SK-N-SH (cell line): ENCODE measurements around the gene MBTPS1. TPM values are rescaled to one million over a fixed set of nuclear protein-coding genes. Genes with fewer than 3 reads are reported as not detected.

Source experiments
- CTCF ChIA-PET: fragments of 300-600, 350-600 bp; formaldehyde crosslinking; extraction: SDS; loops from one replicate; lab custom pipeline; 2021; lab: Yijun Ruan, JAX
- POLR2A ChIA-PET: fragments of 350-600 bp; sonication (Branson Sonifier 250); formaldehyde crosslinking; extraction: SDS; loops from one replicate; lab custom pipeline; 2020; ENCODE audit warnings: antibody characterized with exemption, inconsistent platforms; lab: Yijun Ruan, JAX
- DNase-seq: peaks from one replicate; pipeline ENCODE4 v3.0.0; 2012
- H2AFZ ChIP-seq: fragments of 200-600 bp; sonication (generic); 2 replicates; pipeline ENCODE4 v1.8.1; 2016; ENCODE audit warnings: antibody characterized with exemption, mild to moderate bottlenecking, low read depth
- H3F3A ChIP-seq: fragments of 200-600 bp; sonication (generic); replicated peaks from 2 replicates; pipeline ENCODE3; 2016; ENCODE audit warnings: antibody characterized with exemption, mild to moderate bottlenecking; ENCODE audit not compliant: insufficient read depth
- H3K27ac ChIP-seq, 2 experiments: fragments of 200-500 bp in 1 of 2; fragments of 200-600 bp in 1 of 2; sonication (Bioruptor generic) in 1 of 2; sonication (generic), shearing (Covaris generic) in 1 of 2; 2 replicates each; pipeline versions ENCODE4 v1.5.1 to v1.6.1; 2014 to 2016; ENCODE audit warnings: low read depth in 2 of 2, inconsistent platforms in 1 of 2, low read length in 1 of 2, mild to moderate bottlenecking in 1 of 2, mixed read lengths in 1 of 2
- H3K27me3 ChIP-seq: fragments of 200-600 bp; sonication (generic), shearing (Covaris generic); 2 replicates; pipeline ENCODE4 v1.6.1; 2016; ENCODE audit warnings: mixed run types; ENCODE audit not compliant: insufficient read depth
- H3K36me3 ChIP-seq, 2 experiments: fragments of 200-500 bp in 1 of 2; fragments of 200-600 bp in 1 of 2; sonication (Bioruptor generic) in 1 of 2; sonication (generic) in 1 of 2; replicated peaks in 1 of 2; 2 replicates each; pipeline versions ENCODE3 to v1.5.1; 2014 to 2016; ENCODE audit warnings: low read length in 1 of 2, mild to moderate bottlenecking in 1 of 2; ENCODE audit not compliant: insufficient read depth in 2 of 2, control insufficient read depth in 1 of 2
- H3K4me1 ChIP-seq, 2 experiments: fragments of 200-500 bp in 1 of 2; fragments of 200-600 bp in 1 of 2; sonication (Bioruptor generic) in 1 of 2; sonication (generic), shearing (Covaris generic) in 1 of 2; 2 replicates each; pipeline versions ENCODE4 v1.5.1 to v1.6.1; 2014 to 2016; ENCODE audit warnings: low read depth in 1 of 2, low read length in 1 of 2, mixed run types in 1 of 2; ENCODE audit not compliant: insufficient read depth in 2 of 2, control insufficient read depth in 1 of 2
- H3K4me2 ChIP-seq: fragments of 200-600 bp; sonication (generic), shearing (Covaris generic); 2 replicates; pipeline ENCODE4 v1.6.1; 2017; ENCODE audit warnings: mixed run types
- H3K4me3 ChIP-seq, 2 experiments: fragments of 200-500 bp in 1 of 2; fragments of 200-600 bp in 1 of 2; sonication (Bioruptor generic) in 1 of 2; sonication (generic), shearing (Covaris generic) in 1 of 2; 2 replicates each; pipeline versions ENCODE4 v1.5.1 to v1.8.1; 2014 to 2016; ENCODE audit warnings: low read depth in 2 of 2, inconsistent platforms in 1 of 2, low read length in 1 of 2, mild to moderate bottlenecking in 1 of 2, mixed read lengths in 1 of 2, moderate library complexity in 1 of 2
- H3K79me2 ChIP-seq: fragments of 200-600 bp; sonication (generic); 2 replicates; pipeline ENCODE4 v1.8.1; 2017; ENCODE audit warnings: mild to moderate bottlenecking; ENCODE audit not compliant: insufficient read depth
- H3K9ac ChIP-seq: fragments of 200-600 bp; sonication (generic); 2 replicates; pipeline ENCODE4 v1.6.1; 2017; ENCODE audit warnings: mixed run types
- H3K9me2 ChIP-seq: fragments of 200-600 bp; sonication (generic); 2 replicates; pipeline ENCODE4 v1.6.1; 2017; ENCODE audit warnings: mixed run types
- H3K9me3 ChIP-seq: fragments of 200-600 bp; sonication (generic); 2 replicates; pipeline ENCODE4 v1.6.1; 2017; ENCODE audit warnings: mixed run types, mild to moderate bottlenecking, moderate library complexity
- H4K20me1 ChIP-seq: fragments of 200-600 bp; sonication (generic); 2 replicates; pipeline ENCODE4 v1.6.1; 2017; ENCODE audit warnings: mild to moderate bottlenecking, mixed run types; ENCODE audit not compliant: insufficient read depth
- EZH2phosphoT487 ChIP-seq: fragments of 200-600 bp; sonication (generic); IDR thresholded peaks from 2 replicates; pipeline ENCODE4 v1.6.1; 2017; ENCODE audit warnings: low read depth, mixed run types, mild to moderate bottlenecking, antibody characterized with exemption, moderate library complexity, borderline replicate concordance
- FOSL2 ChIP-seq: IDR thresholded peaks from 2 replicates; pipeline ENCODE4 v1.4.0; 2012; ENCODE audit warnings: low read depth, mild to moderate bottlenecking, moderate library complexity, borderline replicate concordance
- GABPA ChIP-seq: IDR thresholded peaks from 2 replicates; pipeline ENCODE4 v1.4.0; 2012; ENCODE audit warnings: low read depth, mild to moderate bottlenecking
- MEF2A ChIP-seq: IDR thresholded peaks from 2 replicates; pipeline ENCODE4 v1.4.0; 2012; ENCODE audit warnings: low read depth, borderline replicate concordance
- MXI1 ChIP-seq: IDR thresholded peaks from 2 replicates; pipeline ENCODE4 v1.6.1; 2012; ENCODE audit warnings: mild to moderate bottlenecking, low read depth, low read length, improper control_type of control experiment
- NRF1 ChIP-seq: IDR thresholded peaks from 2 replicates; pipeline ENCODE4 v1.6.1; 2012; ENCODE audit warnings: low read depth, mild to moderate bottlenecking, low read length
- PBX3 ChIP-seq: IDR thresholded peaks from 2 replicates; pipeline ENCODE4; 2012
- YY1 ChIP-seq: IDR thresholded peaks from 2 replicates; pipeline ENCODE4 v1.4.0; 2012; ENCODE audit warnings: low read depth, mild to moderate bottlenecking
- WGBS: methylation state at CpG from one replicate; pipeline ENCODE4 v1.1.6; 2017; ENCODE audit warnings: low lambda C conversion rate; 5-methylcytosine and 5-hydroxymethylcytosine counted together
- polyA plus RNA-seq, 3 experiments: library from polyadenylated mRNA; depleted of rRNA; stranded (reverse); fragments of >200 nt; gene quantifications; 2 replicates each; pipeline ENCODE4 v1.2.3, GENCODE V29; 2012
- TF ChIP-seq, protein P1 (sequence below): fragments of 200-600 bp; sonication (generic); IDR thresholded peaks from 2 replicates; pipeline ENCODE4 v1.6.1; 2017; ENCODE audit warnings: antibody characterized with exemption, mild to moderate bottlenecking, moderate library complexity
- TF ChIP-seq, protein P2 (sequence below): IDR thresholded peaks from 2 replicates; pipeline ENCODE4 v1.6.1; 2012; ENCODE audit warnings: mild to moderate bottlenecking, low read depth, low read length, moderate library complexity

The MBTPS1 gene
- polyA plus RNA-seq, 1 of the 3 experiments (the other 2 are of a cell fraction), result 84.9 TPM

- TF ChIP-seq, protein P1, sequence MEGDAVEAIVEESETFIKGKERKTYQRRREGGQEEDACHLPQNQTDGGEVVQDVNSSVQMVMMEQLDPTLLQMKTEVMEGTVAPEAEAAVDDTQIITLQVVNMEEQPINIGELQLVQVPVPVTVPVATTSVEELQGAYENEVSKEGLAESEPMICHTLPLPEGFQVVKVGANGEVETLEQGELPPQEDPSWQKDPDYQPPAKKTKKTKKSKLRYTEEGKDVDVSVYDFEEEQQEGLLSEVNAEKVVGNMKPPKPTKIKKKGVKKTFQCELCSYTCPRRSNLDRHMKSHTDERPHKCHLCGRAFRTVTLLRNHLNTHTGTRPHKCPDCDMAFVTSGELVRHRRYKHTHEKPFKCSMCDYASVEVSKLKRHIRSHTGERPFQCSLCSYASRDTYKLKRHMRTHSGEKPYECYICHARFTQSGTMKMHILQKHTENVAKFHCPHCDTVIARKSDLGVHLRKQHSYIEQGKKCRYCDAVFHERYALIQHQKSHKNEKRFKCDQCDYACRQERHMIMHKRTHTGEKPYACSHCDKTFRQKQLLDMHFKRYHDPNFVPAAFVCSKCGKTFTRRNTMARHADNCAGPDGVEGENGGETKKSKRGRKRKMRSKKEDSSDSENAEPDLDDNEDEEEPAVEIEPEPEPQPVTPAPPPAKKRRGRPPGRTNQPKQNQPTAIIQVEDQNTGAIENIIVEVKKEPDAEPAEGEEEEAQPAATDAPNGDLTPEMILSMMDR, result no peak
- TF ChIP-seq PBX3, result no peak
- no peak for TF ChIP-seq MEF2A
These were observed 45.6 kb downstream of the MBTPS1 start (continued) for GRCh38 chr16:84071121-84071520.

DNA sequence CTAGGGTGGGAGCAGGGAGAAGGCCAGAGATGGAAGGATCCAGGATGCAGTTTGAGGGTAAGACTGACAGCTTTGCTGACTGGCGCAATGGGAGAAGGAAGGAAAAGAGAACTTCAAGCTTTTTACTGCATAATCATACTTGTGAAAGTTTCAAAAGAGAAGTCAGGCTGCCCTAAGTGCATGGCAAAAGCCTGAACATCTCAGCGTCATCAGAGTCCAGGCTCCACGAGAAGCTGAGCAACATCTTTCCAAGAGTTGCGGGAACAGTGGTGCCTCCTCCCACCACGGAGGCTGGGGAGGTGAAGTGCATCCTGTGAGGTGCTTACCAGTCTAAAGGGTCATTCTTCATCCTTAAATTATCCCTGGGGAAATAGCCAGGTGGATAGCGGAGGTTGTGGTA lies 47.2 kb downstream of the MBTPS1 start:
- H3F3A ChIP-seq, result peaks cover 16% of the 10 kb centered on the region
- DNase-seq, result no peak
- H3K27ac ChIP-seq, result no peak overlapping the region
- no peaks in the 10 kb centered on the region for H3K9me2 ChIP-seq
- no peak overlapping the region for H3K9ac ChIP-seq
- H2AFZ ChIP-seq, result no peak overlapping the region
- peaks cover 0 to 5% of the 10 kb centered on the region in 2 experiments; a peak in 1 of 4 replicates for H3K4me1 ChIP-seq
- ChIA-PET CTCF (interaction anchor here (0.9 to 21.4 kb wide), 5 partner anchors 10 to 143 kb away, joined by 4 to 470 read pairs (median 10); partner anchors contain the start of gene OSGIN1), POLR2A (no interaction called here)
- H3K9me3 ChIP-seq, result no peaks in the 10 kb centered on the region
- peaks cover 57 to 69% of the 10 kb centered on the region in 2 experiments for H3K36me3 ChIP-seq
- no peak overlapping the region for H3K4me2 ChIP-seq
- H3K4me3 ChIP-seq, result no peak overlapping the region
- H3K27me3 ChIP-seq, result no peaks in the 10 kb centered on the region
- WGBS, result 98% methylated on average over 6 of the region's 6 CpGs
- H3K79me2 ChIP-seq, result no peaks in the 10 kb centered on the region
- TF ChIP-seq, protein P2, sequence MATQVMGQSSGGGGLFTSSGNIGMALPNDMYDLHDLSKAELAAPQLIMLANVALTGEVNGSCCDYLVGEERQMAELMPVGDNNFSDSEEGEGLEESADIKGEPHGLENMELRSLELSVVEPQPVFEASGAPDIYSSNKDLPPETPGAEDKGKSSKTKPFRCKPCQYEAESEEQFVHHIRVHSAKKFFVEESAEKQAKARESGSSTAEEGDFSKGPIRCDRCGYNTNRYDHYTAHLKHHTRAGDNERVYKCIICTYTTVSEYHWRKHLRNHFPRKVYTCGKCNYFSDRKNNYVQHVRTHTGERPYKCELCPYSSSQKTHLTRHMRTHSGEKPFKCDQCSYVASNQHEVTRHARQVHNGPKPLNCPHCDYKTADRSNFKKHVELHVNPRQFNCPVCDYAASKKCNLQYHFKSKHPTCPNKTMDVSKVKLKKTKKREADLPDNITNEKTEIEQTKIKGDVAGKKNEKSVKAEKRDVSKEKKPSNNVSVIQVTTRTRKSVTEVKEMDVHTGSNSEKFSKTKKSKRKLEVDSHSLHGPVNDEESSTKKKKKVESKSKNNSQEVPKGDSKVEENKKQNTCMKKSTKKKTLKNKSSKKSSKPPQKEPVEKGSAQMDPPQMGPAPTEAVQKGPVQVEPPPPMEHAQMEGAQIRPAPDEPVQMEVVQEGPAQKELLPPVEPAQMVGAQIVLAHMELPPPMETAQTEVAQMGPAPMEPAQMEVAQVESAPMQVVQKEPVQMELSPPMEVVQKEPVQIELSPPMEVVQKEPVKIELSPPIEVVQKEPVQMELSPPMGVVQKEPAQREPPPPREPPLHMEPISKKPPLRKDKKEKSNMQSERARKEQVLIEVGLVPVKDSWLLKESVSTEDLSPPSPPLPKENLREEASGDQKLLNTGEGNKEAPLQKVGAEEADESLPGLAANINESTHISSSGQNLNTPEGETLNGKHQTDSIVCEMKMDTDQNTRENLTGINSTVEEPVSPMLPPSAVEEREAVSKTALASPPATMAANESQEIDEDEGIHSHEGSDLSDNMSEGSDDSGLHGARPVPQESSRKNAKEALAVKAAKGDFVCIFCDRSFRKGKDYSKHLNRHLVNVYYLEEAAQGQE, result no peak
- TF ChIP-seq NRF1 (no peak), MEF2A (no peak), PBX3 (no peak), EZH2phosphoT487 (no peak), GABPA (no peak), YY1 (no peak), MXI1 (no peak), FOSL2 (no peak)
- TF ChIP-seq, all 33 proteins: peak for 0
- no peaks in the 10 kb centered on the region for H4K20me1 ChIP-seq
